ENCODE measurements around the gene USPL1.

The USPL1 gene

DNA sequence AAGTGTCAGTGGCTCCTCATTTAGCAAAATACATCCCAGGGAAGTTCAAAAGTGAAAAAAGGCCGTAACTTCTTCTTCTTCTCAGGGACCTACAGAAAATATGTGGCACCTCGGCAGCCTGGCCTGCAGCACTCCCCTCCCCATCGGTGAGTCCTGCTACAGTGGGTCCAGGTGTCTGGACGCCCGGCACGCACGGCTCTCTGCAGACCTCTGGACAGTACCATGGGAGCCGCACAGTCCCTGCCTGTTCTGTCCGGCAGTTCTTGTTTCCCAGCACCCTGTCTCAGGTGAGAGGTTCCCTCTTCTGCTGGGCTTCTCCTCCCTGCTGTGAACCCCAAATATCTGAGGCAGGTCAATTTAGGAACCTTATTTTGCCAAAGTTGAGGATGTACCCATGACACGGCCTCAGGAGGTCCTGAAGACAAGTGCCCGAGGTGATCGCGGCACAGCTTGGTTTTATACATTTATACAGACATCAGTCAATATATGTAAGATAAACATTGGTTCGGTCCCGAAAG lies 80.8 kb downstream of the USPL1 start:
- no peak for DNase-seq

GRCh38 chr13:30700364-30700763 lies 82.6 kb downstream of the USPL1 start:
- DNase-seq: no peak

GRCh38 chr13:30702006-30702405 lies 84.3 kb downstream of the USPL1 start:
- DNase-seq: no peak

DNA sequence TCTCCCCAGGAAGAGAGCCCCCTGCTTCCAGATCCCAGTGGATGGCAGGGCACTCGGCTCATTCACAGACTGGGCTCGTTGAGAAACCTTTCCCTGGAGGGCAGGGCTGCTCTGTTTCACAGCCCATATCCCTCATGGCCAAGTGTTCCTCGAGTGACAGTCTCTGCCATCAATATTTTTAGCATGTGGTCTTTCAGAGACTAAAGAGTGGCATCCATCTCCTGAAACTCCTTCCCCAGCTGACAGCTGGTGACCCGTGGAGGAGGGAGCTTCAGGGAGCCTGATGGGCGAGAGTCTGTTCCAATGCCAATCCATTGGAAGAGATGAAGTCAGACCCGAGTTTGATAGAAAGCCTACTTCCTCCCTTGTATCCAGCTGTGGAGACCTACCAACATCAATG lies 86.9 kb downstream of the USPL1 start:
- DNase-seq: no peak

- no peak for DNase-seq
These were observed 88.0 kb downstream of the USPL1 start for GRCh38 chr13:30705680-30706079.

- DNase-seq: no peak
These were observed 90.8 kb downstream of the USPL1 start for GRCh38 chr13:30708541-30708940.
